GM18867 (cell line): Measurements from ENCODE around the gene RNGTT.
"Not testable (repeated sequence)": the region's sequence is repeated elsewhere in the genome, so short reads cannot be mapped to it uniquely, and the experiment has no call there.

Source experiments
- ATAC-seq: cut with Tn5 transposase; IDR thresholded peaks from one replicate; pipeline ENCODE4 v1.9.1; 2021; ENCODE audit warnings: mild to moderate bottlenecking, moderate library complexity; ENCODE audit not compliant: unreplicated experiment

The RNGTT gene

DNA sequence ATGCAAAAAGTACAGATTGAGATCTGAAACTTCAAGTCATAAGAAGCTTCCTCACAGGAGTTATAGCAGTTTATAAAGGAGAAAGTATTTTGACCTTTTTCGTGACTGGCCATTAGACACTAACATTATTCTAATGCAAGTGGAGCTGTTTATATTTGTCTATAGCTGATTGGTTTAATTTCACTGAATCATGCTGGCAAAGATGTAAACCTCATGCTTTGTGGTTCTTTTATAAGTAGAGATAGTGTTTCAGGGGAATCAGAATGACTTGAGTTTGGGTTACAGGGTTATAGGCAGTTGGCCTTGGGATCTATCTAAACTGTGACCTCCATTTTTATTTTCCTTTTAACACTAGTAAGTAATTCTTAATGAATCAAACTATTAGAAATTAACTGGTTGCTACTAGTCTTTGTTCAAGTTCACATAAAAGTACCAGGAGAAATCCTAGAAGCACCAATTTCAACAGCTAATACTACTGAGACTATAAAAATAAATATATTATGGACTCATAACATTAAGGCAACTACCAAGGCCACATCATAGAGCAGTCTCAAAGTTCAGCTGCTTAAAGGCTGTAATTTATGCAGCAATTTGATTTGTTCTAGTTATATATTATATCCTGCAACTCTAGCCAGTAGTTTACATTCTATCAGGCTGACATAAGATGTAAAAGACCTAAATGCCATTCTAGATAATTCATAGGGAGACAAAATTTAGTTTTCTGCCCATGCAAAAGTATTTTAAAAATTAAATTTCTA is 94.0 kb downstream of the RNGTT start:
- ATAC-seq: no peak

DNA sequence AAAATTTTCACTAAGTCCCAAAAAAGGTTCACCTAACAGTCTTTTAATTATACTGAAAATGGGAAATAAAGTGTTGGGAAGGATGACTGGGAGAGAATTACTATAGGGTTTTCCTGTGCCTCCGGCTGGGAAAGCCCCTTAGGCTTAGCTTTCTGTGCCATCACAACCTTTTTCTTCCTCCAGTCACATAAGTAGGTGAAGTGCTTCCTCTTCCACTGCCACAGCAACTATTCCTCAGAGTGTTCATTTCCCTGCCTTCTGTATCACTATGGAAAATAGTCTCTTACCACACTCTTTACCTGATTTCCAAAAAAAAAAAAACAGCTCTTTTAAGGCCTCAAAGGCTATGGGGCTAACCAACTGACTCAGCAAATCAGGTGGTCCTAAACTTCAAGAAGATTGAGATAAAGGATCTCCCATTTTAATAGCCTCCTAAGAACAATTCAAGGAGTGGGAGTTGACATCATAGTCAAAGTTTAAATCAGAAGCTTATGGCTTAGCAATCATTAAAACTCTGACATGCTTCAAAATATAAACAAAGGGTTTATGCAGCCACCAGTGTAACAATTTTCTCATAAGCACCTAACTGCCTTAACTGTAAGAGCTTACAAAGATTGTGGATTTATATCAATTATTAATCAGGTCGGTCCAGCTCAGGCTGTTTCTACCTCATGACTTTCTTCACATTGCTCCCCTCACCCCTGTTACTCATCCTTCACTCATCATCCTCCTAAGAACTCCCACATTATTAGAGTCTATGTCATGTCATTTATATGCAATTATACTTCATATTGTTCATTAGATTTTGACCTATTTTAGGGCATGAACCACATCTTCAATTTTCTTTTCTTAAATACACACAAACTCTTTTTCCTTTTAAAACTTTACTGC is 95.3 kb downstream of the RNGTT start:
- ATAC-seq: no peak

DNA sequence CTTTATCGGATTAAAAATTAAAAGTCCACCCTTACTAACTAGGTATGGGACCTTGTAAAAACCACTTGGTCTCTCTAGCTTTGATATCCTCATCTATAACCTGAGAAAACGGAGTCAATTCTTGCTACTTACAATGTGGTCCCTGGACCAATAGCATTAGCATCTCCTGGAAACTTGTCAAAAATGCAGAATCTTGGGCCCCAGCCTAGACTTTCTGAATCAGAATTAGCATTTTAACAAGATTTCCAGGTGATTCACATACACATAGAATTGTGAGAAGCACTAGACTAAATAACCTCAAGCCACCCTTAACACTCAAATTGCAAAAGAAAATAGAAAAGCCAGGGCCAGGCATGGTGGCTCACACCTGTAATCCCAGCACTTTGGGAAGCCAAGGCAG is 96.6 kb downstream of the RNGTT start:
- no peak for ATAC-seq

DNA sequence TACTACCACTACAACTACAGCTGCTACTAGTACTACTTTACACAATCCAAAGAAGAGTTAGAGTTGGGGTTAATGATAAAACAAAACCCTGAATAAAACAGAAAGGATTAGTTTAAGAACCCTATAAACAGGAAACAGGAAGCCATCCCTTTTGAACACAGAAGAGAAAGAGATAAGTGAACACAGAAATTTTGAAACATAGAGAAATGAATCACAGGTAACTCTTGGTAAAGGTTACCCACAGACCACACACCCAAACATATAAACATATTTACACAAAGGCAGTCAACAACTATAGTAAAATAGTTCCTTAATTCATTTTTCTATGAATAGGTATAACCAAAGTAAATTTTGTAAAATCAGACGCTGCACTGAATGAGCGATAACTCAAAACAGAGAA is 98.1 kb downstream of the RNGTT start:
- ATAC-seq: no peak

DNA sequence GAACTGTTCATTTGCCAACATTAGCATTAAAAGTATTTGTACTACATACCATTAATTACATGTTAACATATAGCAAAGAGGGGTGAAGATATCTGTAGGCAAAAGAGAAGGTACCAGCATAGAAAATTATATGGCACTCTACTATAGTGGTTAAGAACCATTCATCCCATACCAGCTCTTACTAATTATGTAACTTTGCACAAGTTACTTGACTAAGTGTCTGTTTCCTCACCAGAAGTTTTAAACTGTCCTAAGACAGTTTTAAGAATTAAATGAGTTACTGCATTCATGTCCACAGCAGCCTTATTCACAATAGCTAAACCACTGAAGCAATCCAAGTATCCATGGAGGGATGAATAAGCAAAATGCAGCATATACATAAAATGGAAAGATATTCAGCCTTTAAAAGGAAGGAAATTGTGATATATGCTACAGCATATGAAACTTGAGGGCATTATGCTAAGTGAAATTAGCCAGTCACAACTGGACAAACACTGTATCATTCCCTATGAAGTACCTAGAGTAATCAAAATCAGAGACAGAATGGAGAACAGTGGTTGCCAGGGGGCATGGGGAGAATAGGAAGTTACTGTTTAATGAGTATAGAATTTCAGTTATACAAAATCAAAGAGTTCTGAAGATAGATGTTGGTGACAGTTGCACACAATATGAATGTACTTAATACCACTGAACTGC is 98.9 kb downstream of the RNGTT start:
- no peak for ATAC-seq

DNA sequence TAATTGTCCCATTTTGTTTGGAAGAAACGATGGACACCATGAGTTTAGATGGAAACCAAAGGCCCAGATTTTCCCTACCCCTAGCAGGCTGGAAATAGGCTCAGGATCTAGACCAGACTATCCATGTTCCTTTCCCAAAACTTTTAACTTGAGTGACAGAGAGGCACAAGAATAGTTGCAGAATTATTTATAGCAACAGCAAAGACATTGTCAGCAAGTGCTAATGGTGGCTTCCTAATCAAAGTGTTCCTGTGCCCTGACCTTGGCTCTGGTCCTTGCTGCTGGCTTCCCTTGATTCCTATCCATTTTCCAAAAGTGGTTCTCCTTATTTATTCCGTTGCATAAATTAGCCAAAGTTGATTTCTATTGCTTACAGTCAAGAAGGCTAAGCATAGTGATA is 103.1 kb downstream of the RNGTT start:
- ATAC-seq: no peak

DNA sequence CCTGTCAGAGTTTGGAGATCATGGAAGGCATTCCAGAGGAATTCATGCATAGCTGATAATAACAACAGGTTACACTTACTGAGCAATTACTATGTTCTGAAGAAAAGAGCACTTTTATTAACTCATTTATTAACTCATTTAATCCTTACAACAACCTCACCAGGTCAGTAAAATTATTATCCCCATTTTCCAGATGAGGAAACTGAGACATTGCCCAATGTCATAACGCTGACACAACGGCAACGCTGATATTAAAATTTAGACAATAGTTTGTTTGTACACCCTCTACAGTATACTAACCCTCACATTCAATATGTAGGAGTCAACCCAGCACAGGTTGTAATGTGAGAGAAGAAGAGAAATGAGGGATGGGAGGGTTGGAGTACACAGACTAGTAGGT is 105.0 kb downstream of the RNGTT start:
- no peak for ATAC-seq

DNA sequence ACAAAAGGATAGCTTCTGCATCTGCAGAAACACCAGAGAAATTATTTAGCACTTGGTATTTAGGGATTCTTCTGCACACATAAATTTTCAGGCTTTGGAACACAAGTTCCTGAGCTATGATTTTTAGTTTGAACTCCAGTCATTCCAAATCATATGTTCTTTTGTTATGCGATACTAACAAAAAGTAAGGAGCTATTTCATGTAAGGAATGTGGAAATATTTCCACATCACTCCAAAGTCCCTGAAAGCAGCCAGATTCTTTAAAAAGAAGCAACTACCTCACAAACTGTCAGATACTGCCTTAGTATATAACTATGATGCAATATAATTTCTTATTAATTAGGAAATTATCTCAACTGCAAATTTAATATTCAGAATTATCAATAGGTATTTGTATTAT is 106.9 kb downstream of the RNGTT start:
- ATAC-seq: no peak

DNA sequence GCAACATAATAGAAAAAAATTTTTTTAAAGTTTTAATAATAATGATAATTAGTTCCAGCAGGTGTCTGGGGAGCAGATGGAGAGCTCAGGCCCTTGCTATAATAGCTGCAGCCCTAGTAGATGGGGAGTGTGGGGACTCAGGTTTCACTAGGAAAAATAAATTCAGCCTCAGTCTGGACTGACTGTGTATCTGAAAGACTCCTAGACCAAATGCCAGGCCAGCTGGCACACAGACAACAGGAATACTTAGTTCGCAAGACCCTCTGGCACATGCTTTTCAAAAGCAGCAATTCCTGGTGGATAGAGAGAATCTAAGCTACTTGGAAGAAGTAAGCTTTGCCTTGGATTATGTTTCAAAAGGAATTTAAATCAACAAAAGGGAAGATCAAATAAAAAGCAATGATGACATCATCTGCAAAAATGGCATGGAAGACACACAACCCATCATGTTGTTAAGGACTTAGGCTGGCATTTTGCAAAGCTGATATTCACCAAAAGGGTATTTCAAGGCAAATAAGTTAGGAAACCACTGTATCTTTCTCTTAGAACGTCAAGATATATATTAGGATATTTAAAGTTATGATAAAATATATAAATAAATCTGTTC is 107.8 kb downstream of the RNGTT start:
- no peak for ATAC-seq

DNA sequence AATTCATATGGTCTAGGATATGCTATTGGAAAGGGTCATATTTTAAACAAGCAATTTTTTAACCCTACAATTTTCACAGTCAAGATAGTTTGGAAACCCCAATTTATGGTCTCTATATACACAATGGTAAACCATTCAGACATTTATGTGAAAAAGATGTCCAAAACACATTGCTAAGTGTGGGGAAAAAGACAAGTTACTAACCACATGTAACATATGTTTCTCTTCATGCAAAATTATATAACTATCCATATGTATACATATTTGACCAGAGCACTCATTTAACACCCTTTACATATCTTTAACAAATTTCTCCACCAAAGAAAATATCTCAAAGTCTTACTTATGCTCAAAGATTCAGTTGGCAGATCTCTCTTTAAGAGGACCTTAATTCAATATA is 110.6 kb downstream of the RNGTT start:
- ATAC-seq: no peak

DNA sequence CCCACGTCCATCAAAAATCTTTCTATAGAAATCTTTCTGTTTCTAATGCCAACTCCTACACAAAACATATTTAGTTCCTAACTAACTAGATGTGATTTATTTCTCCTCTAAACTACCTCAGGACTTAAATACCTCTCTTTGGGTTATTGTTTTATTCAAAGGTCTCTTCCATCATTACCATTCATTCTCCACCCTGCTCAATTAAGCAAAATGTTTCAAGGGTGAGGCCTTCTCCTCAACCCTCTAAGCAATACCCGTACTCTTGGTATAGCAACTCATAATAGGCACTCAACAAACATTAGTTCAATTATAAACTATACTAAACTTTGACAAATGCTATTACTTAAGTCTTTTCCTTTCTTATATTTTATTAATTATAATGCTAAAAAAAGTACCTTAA is 111.4 kb downstream of the RNGTT start:
- no peak for ATAC-seq

DNA sequence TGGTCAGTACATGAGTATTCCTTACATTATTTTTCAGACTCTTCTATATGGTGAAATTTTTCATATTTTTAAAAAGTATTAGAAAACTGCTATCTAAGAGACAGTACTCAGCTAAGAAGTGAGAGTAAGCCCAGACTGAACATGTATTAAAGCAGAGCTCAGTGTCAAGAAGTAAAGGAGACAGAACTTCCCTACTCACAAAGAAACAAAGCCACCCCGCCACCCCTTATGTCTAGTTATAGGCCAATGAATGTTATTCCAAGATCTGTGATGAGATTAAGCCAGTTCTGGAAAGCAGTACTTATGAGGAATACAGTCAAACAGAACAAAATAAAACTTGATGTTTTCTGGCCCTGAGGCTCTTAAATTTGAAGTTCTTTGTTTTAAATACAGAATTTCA is 114.5 kb downstream of the RNGTT start:
- ATAC-seq: no peak

DNA sequence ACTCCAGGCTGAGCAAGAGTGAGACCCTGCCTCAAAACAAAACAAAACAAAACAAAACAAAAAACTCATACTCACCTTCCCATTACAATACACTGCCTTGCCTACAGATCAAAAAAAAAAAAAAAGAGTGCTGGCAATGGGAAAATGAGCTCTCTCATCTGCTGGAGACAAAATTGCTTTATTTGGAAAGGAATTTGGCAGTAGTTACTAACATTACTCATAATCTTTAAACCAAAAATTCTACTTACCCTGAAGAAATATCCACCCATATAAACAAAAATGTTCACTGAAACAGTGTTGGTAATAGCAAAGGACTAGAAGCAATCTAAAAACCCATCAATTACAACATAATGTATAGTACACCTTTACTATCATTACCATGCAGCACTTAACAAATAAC is 120.4 kb downstream of the RNGTT start:
- ATAC-seq: no peak

DNA sequence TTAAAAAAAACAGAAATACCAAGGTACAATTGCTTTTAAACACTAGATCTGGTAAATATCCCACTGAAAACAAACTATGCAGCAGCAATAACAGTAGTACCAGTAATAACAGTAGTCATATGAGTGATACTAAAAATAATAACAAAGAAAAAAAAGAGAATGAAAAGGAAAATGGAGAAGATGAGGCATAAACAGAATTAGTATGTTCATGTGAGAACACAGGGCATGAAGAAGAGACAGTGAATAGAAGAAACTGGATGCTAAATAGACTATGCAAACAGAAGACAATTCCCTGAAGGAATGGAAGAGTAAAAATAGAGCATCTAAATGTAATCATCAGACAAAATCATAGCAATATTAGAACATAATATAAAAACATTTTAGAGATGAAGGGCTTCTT is 121.1 kb downstream of the RNGTT start:
- ATAC-seq: no peak

DNA sequence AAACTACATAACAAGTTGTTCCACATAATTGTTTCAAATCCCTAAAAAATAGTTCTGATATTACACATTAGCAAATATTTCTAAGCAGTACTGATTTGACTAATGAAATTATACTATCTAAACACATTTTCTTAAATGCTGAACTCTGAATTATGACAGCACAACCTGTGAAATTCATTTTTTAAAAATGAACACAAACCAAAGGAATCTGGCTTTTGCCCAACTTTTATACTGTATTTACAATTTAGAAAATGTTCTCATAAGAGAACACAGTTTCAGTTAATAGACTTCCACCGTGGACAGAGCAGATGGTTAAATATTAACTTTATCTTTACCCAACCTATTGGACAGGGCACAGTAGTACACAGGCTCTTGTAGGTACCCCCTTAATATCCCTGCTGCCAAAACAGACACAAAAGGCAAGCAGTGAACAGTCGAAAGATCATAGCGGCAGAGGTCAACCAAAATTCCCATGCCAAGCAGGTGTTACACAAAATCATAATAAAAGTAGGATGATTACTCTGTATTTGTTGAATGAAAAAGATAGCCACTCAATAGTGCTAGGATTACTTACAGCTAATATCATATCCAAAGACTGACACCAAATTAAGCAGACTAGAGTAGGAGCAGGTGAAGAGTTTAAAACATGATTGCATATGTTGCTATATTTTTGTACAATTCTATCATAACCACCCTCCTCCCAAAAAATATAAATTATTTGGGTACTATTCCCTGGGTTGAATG is 122.5 kb downstream of the RNGTT start:
- ATAC-seq: no peak

DNA sequence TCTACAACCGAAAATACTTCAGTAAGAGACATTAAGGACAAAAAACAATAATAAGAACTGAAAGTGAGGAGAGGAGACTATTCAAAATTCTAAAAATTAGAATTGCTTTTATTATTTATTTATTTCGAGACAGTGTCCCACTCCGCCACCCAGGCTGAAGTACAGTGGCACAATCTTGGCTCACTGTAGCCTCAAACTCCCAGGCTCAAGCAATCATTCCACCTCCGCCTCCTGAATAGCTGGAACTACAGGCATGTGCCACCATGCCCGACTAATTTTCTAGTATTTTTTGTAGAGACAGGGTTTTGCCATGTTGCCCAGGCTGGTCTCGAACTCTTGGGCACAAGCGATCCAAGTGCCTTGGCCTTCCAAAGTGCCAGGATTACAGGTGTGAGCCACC is 123.1 kb downstream of the RNGTT start:
- ATAC-seq: no peak

DNA sequence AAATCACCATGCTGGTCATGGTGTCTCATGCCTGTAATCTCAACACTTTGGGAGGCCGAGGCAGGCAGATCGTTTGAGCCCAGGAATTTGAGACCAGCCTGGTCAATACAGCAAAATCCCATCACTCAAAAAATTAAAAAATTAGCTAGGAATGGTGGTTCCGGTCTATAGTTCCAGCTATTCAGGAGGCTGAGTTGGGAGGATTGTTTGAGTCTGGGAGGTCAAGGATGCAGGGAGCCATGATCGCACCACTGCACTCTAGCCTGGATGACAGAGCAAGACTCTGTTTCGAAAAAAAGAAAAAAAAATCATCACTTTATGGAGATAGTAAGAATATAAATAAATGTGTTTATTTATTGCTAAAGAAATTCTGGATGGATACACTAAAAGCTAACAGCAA is 124.1 kb downstream of the RNGTT start:
- no peak for ATAC-seq

DNA sequence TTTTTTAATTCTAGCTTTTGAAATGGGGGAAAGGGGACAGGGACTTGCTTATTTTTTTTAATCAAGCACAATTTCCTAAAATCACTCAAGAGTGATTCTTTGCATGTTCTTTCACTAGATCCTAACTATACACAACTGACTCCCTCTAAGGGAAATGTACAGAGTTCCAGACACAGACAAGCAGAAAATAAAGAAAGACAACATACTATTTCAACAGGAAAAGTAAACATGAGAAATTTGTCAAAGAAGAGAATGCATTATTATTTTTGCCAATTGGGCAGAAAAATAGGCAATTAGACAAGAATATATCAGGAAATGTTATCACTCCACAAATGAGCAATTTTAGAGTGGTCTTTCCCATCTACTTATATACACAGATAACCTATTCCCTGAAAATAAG is 128.2 kb downstream of the RNGTT start:
- ATAC-seq: no peak

DNA sequence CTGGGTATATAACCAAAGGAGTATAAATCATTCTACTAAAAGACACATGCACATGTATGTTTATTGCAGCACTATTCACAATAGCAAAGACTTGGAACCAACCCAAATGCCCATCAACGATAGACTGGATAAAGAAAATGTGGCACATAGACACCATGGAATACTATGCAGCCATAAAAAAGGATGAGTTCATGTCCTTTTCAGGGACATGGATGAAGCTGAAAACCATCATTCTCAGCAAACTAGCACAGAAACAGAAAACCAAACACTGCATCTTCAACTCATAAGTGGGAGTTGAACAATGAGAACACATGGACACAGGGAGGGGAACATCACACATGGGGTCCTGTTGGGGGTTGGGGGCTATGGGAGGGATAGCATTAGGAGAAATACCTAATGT is 130.3 kb downstream of the RNGTT start:
- not testable (repeated sequence) for ATAC-seq

DNA sequence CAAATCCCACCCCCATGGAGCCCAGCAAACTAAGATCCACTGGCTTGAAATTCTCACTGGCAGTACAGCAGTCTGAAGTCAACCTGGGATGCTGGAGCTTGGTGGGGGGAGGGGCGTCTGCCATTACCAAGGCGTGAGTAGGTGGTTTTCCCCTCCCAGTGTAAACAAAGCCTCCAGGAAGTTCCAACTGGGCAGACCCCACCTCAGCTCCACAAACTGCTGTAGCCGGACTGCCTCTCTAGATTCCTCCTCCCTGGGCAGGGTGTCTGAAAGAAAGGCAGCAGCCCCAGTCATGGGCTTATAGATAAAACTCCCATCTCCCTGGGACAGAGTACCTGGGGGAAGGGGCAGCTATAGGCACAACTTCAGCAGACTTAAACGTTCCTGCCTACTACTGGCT is 135.8 kb downstream of the RNGTT start:
- ATAC-seq: not testable (repeated sequence)

DNA sequence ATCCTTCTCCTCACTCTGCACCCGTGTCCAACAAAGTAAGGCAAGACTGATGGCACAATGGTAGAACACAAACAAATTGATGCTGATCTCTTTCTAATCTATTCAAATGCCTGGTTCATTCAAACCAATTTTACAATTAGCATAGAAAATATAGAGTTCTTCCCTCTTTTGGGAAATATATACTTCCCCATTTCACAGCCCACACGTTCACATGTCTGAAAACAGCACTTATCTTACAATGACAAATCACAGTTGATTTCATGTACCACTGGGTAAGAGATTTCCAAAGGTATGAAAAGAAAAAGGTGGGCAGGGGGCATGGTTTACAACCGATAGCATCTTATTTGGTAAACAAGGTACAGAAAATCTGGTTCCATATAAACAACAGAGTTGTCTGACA is 137.6 kb downstream of the RNGTT start:
- ATAC-seq: no peak
